K562 (cell line): ENCODE results near the gene FHIT. TPM values are rescaled to one million over a fixed set of nuclear protein-coding genes. Genes with fewer than 3 reads are reported as not detected.

Experiments
- AFF4 ChIP-seq: sonication (generic); formaldehyde crosslinking; IDR thresholded peaks from 2 replicates; pipeline ENCODE4 v1.8.0; 2023; ENCODE audit warnings: mild to moderate bottlenecking, missing genetic modification reagents
- BRD9 ChIP-seq: fragments of 450-650 bp; IDR thresholded peaks from 2 replicates; pipeline ENCODE4 v1.6.1; 2018; ENCODE audit warnings: low read depth; ENCODE audit not compliant: partially characterized antibody
- C11orf30 ChIP-seq: fragments of 450-650 bp; IDR thresholded peaks from 2 replicates; pipeline ENCODE4 v1.6.1; 2016; ENCODE audit warnings: low read depth, mild to moderate bottlenecking
- CBX8 ChIP-seq: fragments of 200-600 bp; sonication (generic); IDR thresholded peaks from 2 replicates; pipeline ENCODE4 v1.6.1; 2012; ENCODE audit warnings: borderline replicate concordance, mixed run types, low read depth, mild to moderate bottlenecking, moderate library complexity, mixed read lengths, low read length, control low read depth, inconsistent platforms; ENCODE audit not compliant: poor library complexity, severe bottlenecking; ENCODE audit errors: extremely low read depth
- ETV6 ChIP-seq, 3 experiments: fragments of 150-350 bp in 1 of 3; sonication (generic) in 1 of 3; formaldehyde crosslinking in 1 of 3; IDR thresholded peaks; 2 replicates each; pipeline versions ENCODE4 v1.6.1 to v1.8.0; 2014 to 2022; ENCODE audit warnings: borderline replicate concordance in 2 of 3, low read depth in 2 of 3, antibody characterized with exemption in 1 of 3, low read length in 1 of 3, mild to moderate bottlenecking in 1 of 3, missing genetic modification reagents in 1 of 3
- GTF2E2 ChIP-seq: fragments of 200-800 bp; sonication (Bioruptor generic); IDR thresholded peaks from 2 replicates; pipeline ENCODE4 v1.6.1; 2016; ENCODE audit warnings: missing genetic modification characterization, missing compliant biosample characterization
- MCM3 ChIP-seq: fragments of 450-650 bp; IDR thresholded peaks from 2 replicates; pipeline ENCODE4 v1.6.1; 2016
- MYBL2 ChIP-seq, 2 experiments: fragments of 450-650 bp in 1 of 2; sonication (generic) in 1 of 2; formaldehyde crosslinking in 1 of 2; IDR thresholded peaks; 2 replicates each; pipeline versions ENCODE4 v1.6.1 to v1.8.1; 2017 to 2022; ENCODE audit warnings: borderline replicate concordance in 1 of 2, inconsistent platforms in 1 of 2, low read depth in 1 of 2, mild to moderate bottlenecking in 1 of 2, missing genetic modification reagents in 1 of 2, moderate library complexity in 1 of 2
- NCOR1 ChIP-seq: fragments of 450-650 bp; IDR thresholded peaks from 2 replicates; pipeline ENCODE4 v1.6.1; 2016; ENCODE audit warnings: mild to moderate bottlenecking, moderate library complexity
- RBM17 ChIP-seq: fragments of 200-400 bp; formaldehyde crosslinking; IDR thresholded peaks from 2 replicates; pipeline ENCODE4 v1.6.1; 2017; ENCODE audit warnings: low read depth, mild to moderate bottlenecking, low read length, borderline replicate concordance
- SMC3 ChIP-seq: conservative IDR thresholded peaks from 2 replicates; pipeline ENCODE4 v1.6.1; 2011; ENCODE audit warnings: low read depth, low read length, improper control_type of control experiment; ENCODE audit not compliant: insufficient read depth
- STAT5A ChIP-seq: IDR thresholded peaks from 2 replicates; pipeline ENCODE4 v1.6.1; 2012; ENCODE audit warnings: low read length, inconsistent platforms, borderline replicate concordance
- TAF15 ChIP-seq: fragments of 200-400 bp; formaldehyde crosslinking; IDR thresholded peaks from 2 replicates; pipeline ENCODE4 v1.6.1; 2017; ENCODE audit warnings: mild to moderate bottlenecking, low read depth, low read length, moderate library complexity
- TRIM24 ChIP-seq, 2 experiments: fragments of 450-650 bp; IDR thresholded peaks; 2 replicates each; pipeline ENCODE4 v1.6.1; 2016
- ZMIZ1 ChIP-seq, 2 experiments: fragments of 150-350 bp in 1 of 2; IDR thresholded peaks; 2 replicates each; pipeline ENCODE4 v1.6.1; 2012 to 2016; ENCODE audit warnings: low read depth in 2 of 2, low read length in 2 of 2, mild to moderate bottlenecking in 1 of 2, moderate library complexity in 1 of 2
- polyA plus RNA-seq, 8 experiments: library from polyadenylated mRNA; depleted of rRNA in 4 of 8; stranded (reverse) in 5 of 8; unstranded in 3 of 8; fragments of >200 nt; fragmentation: Nextera tagmentation in 2 of 8; fragmentation: Illumina TruSeq in 1 of 8; extraction: Ambion mirVana in 2 of 8; extraction: Trizol in 1 of 8; gene quantifications; 2 replicates each; pipeline versions ENCODE4 v1.2.1 to v1.2.3, GENCODE V29; 2011 to 2014; ENCODE audit warnings: inconsistent platforms in 1 of 8, missing spikeins in 1 of 8
- total RNA-seq, 7 experiments: library from RNA; depleted of rRNA in 6 of 7; stranded (reverse); fragments of >200 nt in 6 of 7; fragmentation: Illumina TruSeq in 2 of 7; extraction: Trizol in 2 of 7; gene quantifications; 2 replicates each; pipeline versions ENCODE4 v1.2.1 to v1.2.3, GENCODE V29; 2011 to 2021; ENCODE audit warnings: low replicate concordance in 1 of 7
- TF ChIP-seq, protein P1 (sequence below): IDR thresholded peaks from 3 replicates; pipeline ENCODE4 v1.6.1; 2011; ENCODE audit warnings: borderline replicate concordance, mild to moderate bottlenecking; ENCODE audit not compliant: insufficient read length, insufficient read depth

The FHIT gene
- total and polyA plus RNA-seq, 9 of the 15 experiments (the other 6 are each of a cell fraction or from before 2014, with no cell fraction given), result 1.7 to 9.1 (median 4.3) TPM

DNA sequence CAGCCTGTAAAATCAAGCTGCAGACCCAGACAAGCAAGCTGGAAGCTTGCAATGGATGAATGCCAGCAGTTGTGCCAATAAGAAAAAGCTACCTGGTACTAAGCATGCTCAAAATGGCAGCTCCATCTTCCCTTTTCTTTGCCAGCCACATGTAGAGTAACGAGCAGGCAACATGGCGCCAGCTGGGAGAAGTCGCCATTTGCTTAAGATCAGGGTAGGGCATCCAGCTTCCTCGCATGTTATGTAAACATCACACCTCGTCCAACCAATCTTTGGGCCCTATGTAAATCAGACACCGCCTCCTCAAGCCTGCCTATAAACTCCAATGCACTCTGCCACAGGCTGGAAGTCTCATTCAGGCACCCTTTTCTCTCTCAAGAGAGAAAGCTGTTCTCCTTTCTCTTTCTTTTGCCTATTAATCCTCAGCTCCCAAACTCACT lies 973.9 kb downstream of the FHIT start (continued):
- no peak for TF ChIP-seq ZMIZ1 (IDR thresholded peaks at IDR 0.05; ENCODE audit: low read depth in 2 of 2, low read length in 2 of 2)
- TF ChIP-seq CBX8, result no peak
- TF ChIP-seq C11orf30, result no peak
- no peak for TF ChIP-seq SMC3
- TF ChIP-seq ETV6 (IDR thresholded peaks at IDR 0.05; ENCODE audit: borderline replicate concordance in 1 of 2, low read depth in 2 of 2, low read length in 1 of 2), result no peak
- TF ChIP-seq ETV6 (CRISPR knock-in tag; IDR thresholded peaks at IDR 0.05; ENCODE audit: borderline replicate concordance), result no peak
- TF ChIP-seq, protein P1, sequence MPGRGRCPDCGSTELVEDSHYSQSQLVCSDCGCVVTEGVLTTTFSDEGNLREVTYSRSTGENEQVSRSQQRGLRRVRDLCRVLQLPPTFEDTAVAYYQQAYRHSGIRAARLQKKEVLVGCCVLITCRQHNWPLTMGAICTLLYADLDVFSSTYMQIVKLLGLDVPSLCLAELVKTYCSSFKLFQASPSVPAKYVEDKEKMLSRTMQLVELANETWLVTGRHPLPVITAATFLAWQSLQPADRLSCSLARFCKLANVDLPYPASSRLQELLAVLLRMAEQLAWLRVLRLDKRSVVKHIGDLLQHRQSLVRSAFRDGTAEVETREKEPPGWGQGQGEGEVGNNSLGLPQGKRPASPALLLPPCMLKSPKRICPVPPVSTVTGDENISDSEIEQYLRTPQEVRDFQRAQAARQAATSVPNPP, result no peak
- no peak for TF ChIP-seq STAT5A
- TF ChIP-seq MYBL2 (IDR thresholded peaks at IDR 0.05; ENCODE audit: low read depth), result no peak
- TF ChIP-seq MYBL2 (CRISPR knock-in tag; IDR thresholded peaks at IDR 0.05; ENCODE audit: borderline replicate concordance), result no peak
- TF ChIP-seq GTF2E2, result 0 out of 2 replicates have a peak, but pooled peaks have one; percentile 38
- TF ChIP-seq BRD9, result peak; percentile 32
- no peak for TF ChIP-seq NCOR1
- no peak for TF ChIP-seq MCM3
- no peak for TF ChIP-seq TRIM24 (IDR thresholded peaks at IDR 0.05)
- no peak; the same call in 1 of the 2 replicates for TF ChIP-seq AFF4 (CRISPR knock-in tag)
- TF ChIP-seq RBM17, result no peak
- TF ChIP-seq TAF15, result no peak
